Stimulated activated CD4-positive, alpha-beta T cell treated with anti-CD3 and anti-CD28 coated beads, Interleukin-2, amount 100 ng/mL, for 48 hours (primary cell): ENCODE measurements around the gene S100A1.
A peak's percentile ranks its signal among the peaks of the same experiment; 100 is the strongest.

Experiments used
- DNase-seq, 2 donors: peaks; one replicate each; pipeline ENCODE4 v3.0.0-alpha.2; 2020

S100A1 gene

GRCh38 chr1:153610811-153611301, 17.4 kb upstream of the S100A1 start:
- DNase-seq, result no peak

- DNase-seq, result no peak
Observed at GRCh38 chr1:153611356-153611755, 16.9 kb upstream of the S100A1 start.

DNA sequence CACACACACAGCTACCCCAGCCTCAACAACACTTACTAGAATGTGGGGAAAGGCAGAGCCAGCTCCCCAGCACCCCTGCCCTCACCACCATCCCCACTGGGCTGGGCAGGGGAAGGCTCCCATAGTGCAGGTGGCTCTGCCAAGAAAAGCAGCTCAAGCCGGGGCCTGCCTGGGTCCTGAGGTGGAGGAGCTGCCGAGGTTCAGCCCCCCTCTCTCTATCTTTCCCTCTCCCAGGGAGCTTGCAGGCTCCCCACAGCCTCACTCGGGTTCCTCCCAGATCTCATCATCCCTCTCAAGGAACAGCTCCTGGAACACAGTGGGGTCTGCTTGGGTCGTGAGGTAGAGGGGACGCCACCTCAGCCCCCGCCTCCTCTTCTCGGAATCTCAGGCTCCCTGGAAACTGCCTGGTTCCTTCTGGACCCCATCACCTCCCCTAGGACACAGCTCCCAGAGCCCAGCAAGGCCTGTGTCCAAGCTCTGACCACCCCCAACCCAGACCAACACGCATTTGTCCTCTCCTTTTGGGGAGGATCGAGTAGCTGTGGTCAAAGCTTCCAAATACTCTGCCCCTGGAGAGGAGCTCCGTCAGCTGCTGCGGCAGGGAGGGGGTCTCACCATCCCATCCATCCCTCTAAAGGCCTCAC, 16.0 kb upstream of the S100A1 start:
- no peak for DNase-seq

DNA sequence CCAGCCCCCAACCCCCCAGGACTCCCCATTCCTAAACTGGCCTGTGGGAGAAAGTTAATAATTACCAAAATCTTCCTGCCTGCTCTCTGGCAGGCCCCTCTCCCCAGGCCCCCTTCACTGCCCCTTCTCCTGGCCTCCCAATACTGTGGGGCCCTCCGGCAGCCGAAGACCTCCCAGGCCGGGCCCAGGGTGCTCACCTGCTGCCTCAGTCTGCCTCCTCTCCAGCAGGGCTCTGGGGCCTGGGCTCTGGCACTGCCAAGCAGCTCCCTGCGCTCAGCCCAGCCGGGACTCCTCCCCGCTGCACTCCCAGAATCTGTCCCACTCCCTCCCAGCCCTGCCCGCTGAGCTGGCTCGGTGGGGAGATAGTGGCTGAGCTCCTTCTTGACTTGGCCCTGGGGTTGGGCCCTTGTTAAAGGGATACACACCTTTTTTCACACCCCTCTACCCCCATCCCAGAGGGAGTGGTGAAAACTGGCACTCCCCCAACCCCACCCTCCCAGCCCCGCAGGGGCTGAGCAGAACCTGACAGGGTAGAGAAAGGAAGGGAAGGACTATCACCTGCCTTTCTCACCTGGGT, 15.4 kb upstream of the S100A1 start, which contains the start of gene S100A16:
S100A16 (minus strand) TSS at position 383 of the 577 bp plus-strand sequence. CDS start 4,986 bp downstream, outside the sequence.
- no peak for DNase-seq

- DNase-seq, result no peak
Observed at GRCh38 chr1:153613406-153613805, 14.8 kb upstream of the S100A1 start.

DNA sequence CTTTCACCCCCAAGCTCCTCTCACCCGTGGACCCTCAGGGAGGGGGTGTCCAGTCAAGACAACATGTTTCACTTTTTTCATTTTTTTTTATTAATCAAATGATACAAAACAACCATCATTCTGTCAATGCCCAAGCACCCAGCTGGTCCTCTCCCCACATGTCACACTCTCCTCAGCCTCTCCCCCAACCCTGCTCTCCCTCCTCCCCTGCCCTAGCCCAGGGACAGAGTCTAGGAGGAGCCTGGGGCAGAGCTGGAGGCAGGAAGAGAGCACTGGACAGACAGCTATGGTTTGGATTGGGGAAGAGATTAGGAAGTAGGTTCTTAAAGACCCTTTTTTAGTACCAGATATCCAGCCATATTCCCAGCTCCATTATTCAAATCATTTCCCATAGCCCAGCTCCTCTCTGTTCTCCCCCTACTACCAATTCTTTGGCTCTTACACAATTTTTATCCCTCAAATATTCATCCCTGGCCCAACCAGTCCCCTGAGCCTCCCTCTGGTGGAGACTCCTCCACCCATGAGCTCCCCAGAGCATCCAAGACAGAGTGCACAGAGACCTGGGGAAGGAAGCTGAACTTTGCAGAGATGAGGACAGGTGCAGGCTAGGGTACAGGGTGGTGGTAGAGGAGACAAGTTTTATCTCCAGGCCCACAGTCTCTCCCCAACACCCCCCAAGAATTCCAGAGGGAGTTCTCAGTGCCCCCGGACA, 13.9 kb upstream of the S100A1 start:
- DNase-seq, result no peak

GRCh38 chr1:153614906-153615305, 13.3 kb upstream of the S100A1 start:
- DNase-seq, result no peak

- no peak for DNase-seq
Observed at GRCh38 chr1:153615406-153615805, 12.8 kb upstream of the S100A1 start.

DNA sequence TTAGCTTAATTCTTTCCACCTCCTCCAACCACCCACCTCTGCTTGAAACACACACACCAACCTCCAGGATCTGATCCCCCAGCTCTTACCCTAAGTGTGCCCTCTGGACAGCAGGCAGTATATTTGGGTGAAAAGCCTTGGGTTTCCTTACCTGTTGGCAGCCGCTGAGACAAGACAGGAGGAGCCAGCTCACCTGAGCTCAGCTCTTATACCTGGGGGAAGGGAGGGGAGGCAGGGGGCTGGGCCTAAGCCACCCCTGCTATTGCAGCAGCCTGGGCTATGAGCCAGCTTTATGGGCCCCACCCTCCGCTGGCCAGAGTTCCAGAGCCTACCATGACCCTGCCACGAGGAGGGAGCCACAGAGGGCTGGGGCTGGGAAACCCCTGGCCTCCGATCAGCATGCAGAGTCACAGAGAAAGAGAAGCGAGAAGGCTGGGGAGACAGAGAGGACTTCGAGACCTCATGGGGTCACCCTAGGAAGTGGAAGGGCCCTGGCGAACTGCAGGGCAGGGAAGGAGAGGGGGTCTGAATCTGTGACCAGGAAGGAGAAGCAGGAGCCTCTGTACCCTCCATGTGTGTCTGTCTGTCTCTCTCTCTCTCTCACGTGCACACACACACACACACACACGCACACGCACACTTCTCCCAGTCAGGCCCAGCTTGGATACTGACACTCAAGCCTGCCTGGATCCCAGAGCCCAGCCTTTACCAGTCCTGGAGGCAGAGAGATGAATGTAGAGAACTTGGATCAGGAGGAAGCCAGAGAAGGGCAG, 11.9 kb upstream of the S100A1 start, which contains the start of gene S100A14:
S100A14 (minus strand) TSS at position 182 of the 773 bp plus-strand sequence. CDS start 467 bp downstream, outside the sequence.
- DNase-seq, result no peak

DNA sequence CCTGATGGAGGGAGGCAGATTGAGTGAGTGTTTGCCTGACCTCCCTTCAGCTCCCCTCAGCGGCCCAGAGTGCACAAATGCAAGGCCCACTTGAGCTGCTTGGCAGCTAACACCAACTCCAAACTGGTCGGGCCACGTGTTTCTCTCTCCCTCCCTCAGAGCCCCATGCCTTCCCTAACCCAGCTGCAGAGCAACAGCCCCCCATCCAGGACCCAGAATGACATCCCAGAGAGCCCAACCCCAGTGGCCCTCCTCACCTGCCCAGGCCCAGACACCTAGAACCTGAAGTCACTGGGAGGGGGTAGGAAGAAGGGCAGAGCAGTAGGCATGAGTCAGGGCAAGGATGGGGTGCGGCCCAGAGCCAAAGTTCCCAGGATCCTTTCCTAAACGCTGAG, 11.3 kb upstream of the S100A1 start:
- no peak for DNase-seq

- peak; percentile 63 to 75 for DNase-seq
Observed at GRCh38 chr1:153617663-153618062, 10.6 kb upstream of the S100A1 start.

GRCh38 chr1:153619171-153619570, 9.1 kb upstream of the S100A1 start:
- DNase-seq, result no peak

- DNase-seq, result no peak
Observed at GRCh38 chr1:153623101-153623500, 5.1 kb upstream of the S100A1 start.

DNA sequence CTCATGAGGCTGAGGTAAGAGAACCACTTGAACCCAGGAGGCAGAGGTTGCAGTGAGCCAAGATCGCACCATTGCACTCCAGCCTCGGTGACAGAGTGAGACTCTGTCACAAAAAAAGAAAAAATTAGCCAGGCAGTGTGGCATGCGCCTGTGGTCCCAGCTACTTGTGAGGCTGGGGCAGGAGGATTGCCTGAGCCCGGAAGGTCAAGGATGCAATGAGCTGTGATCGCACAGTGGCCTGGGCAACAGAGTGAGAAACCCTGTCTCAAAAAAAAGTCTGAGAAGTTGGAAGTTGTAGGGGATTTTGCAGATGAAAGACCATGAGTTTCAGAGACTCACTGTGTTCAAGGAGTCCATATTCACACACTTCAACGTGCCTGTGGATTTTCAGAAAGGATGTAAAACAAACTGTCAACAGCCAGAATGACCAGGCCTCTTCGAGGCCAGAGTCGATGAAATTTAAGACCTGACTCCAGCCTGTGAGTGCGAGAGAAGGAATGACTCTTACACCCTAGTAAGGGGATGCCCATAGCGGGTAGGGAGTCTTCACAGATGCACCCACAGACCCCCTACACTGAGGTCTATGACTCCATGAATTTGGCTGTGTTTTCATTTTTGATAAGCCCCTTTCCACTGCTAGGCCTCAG, 3.1 kb upstream of the S100A1 start:
- no peak for DNase-seq

DNA sequence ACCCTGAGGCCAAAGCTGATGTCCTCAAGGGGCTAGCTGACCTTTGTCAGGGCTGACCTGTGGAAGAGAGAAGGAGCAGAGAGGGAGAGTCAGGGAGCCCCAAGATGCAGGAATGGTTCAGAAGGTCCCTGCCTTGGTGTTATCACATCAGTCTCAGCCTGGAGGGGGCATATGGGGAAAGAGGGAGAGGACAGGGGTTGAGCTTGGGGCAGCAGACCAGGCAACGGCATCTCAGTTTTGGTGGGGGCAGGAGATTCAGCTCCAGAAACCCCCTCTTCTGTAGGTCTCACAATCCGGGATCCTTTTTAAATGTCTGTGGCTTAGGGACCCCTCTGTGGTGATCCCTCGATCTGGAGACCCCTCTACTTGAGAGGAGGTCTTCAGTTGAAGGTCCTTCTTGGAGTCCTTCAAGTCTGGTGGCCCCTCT, 1.7 kb upstream of the S100A1 start:
- no peak for DNase-seq

DNA sequence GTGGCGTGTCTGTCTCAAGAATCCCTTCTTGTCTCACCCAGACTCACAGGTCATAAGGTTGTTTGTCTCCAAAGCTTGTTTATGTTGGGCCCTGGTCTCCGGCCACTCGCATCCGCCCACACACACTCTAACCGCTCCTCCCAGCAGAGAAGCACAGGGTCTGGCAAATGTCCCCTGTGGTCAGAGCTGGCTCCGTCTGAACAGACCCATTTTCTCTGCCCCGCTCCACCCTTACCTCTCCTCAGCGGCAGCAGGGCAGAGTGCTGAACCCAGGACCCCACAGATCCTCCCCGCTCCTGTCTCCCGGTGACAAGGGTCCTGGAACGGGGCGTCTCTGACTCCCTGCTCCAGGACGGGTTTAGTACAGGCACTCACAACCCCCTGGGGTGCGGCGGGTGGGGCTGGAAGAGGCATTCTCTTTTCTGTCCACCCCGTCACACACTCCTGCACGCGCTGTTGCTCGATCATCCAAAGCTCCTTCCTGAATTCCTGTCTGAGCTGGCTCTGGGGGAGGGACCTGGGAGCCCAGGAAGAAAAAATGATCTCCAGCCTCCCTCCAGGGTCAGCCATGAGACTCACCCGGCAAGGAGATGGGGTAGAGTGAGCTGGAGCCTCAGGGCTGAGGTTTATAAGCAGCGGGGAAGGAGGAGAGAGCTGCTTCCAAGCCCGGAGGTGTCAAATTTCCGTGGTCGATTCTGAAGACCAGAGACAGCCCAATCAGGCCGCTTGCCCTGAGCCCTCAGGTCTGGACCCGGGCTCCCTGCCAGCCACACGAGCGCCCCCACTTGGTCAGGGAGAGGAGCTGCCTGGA, 1.1 kb upstream of the S100A1 start, which contains the start of gene S100A13:
S100A13 (minus strand) TSS at position 602 of the 811 bp plus-strand sequence. CDS start 1,033 bp downstream, outside the sequence.
- no peak for DNase-seq

DNA sequence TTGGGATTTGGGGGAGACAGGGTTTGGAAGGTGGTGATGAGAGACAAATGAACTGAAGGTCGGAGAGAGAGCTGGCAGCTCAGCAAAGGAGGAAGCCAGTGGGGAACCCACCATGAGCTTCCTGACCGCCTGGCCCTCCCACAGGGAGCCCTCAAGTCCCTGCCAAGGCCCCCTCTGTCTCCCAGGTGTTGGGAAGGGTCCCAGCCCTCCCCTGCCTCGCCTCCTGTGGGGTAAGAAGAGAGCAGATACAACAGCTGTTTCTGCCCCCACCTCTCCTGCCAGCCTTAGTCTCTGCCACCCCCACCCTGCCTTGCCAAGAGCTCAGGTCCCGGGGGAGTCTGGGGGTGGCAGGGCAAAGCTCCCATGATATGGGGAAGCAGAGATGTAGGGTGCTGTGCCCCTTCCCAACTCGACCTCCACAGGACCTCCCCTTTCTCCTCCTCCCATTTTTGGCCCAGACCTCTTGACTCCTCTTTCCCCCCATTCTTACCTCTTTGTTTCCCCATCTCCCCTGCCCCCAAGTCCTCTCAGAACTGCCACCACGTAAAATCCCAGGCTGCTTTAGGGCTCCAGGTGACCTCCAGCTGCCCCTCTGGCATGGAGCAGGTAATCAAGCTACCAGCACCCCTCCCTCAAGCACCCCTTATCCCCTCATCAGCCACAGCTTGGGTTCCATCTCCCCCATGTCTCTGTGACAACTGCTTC, 556 bp downstream of the S100A1 start:
- no peak for DNase-seq

- no peak for DNase-seq
Observed at GRCh38 chr1:153629343-153629665, 1.1 kb downstream of the S100A1 start.

GRCh38 chr1:153629971-153630370, 1.7 kb downstream of the S100A1 start:
- no peak for DNase-seq

DNA sequence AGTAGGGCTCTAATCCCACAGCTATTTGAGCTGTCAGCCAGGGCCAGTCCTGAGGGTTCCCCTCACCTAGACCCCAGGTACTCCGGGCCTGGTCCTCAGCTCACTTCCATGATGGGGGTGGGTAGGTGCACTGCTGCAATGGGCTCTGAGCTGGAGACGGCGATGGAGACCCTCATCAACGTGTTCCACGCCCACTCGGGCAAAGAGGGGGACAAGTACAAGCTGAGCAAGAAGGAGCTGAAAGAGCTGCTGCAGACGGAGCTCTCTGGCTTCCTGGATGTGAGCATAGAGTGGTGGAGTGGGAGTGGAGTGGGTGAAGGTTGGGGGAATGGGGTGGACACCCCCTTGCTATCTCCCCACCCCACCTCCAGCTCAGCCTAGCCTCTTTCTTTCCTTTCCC, 2.1 kb downstream of the S100A1 start:
- DNase-seq, result no peak
